Ammon's horn (tissue), 1 donor: ENCODE results near the gene EGR4.

Experiments
- DNase-seq: peaks from one replicate; pipeline ENCODE4 v3.0.0-alpha.2; 2016; ENCODE audit warnings: low spot score

EGR4 gene

GRCh38 chr2:73249636-73250035 lies 43.7 kb downstream of the EGR4 start:
- no peak for DNase-seq

GRCh38 chr2:73246850-73247249 lies 46.5 kb downstream of the EGR4 start:
- no peak for DNase-seq

- no peak for DNase-seq
These were observed 48.8 kb downstream of the EGR4 start for GRCh38 chr2:73244580-73244979.

GRCh38 chr2:73243884-73244570 lies 49.3 kb downstream of the EGR4 start:
- DNase-seq, result no peak
